Esophagus mucosa (tissue), 1 donor: ENCODE results near the gene KRT13. TPM values are rescaled to one million over a fixed set of nuclear protein-coding genes. Genes with fewer than 3 reads are reported as not detected.

Experiments used
- ATAC-seq: fragments of 200-7000 bp; cut with Tn5 transposase; one replicate; pipeline ENCODE4 v1.9.1; 2020
- total RNA-seq: library from RNA; stranded (reverse); gene quantifications from one replicate; pipeline ENCODE4 v1.2.4, GENCODE V29; 2023
- donor health status: DM: yes; HTN: yes; CAD: no.

Gene KRT13
- total RNA-seq, 1 donor from 2014 or later, result 44,686 TPM

GRCh38 chr17:41492351-41492750 is 13.1 kb downstream of the KRT13 start:
- no peak for ATAC-seq

GRCh38 chr17:41491476-41491875 is 13.9 kb downstream of the KRT13 start:
- ATAC-seq, result no peak

GRCh38 chr17:41490000-41490990 is 15.1 kb downstream of the KRT13 start:
- ATAC-seq, result no peak

GRCh38 chr17:41489531-41489930 is 15.9 kb downstream of the KRT13 start, which contains the start of gene KRT36:
KRT36 (minus strand) TSS chr17:41489910; CDS start chr17:41489864, 46 bp downstream.
- ATAC-seq, result no peak

GRCh38 chr17:41486809-41487530 is 18.4 kb downstream of the KRT13 start:
- ATAC-seq, result no peak

- no peak for ATAC-seq
These were observed 19.1 kb downstream of the KRT13 start for GRCh38 chr17:41486316-41486715.

GRCh38 chr17:41484920-41485904 is 20.2 kb downstream of the KRT13 start:
- no peak for ATAC-seq

- no peak for ATAC-seq
These were observed 21.2 kb downstream of the KRT13 start for GRCh38 chr17:41483991-41484826.

- ATAC-seq, result no peak
These were observed 21.9 kb downstream of the KRT13 start for GRCh38 chr17:41483531-41483930.

GRCh38 chr17:41481036-41481435 is 24.4 kb downstream of the KRT13 start, which contains the start of gene KRT35:
KRT35 (minus strand) TSS chr17:41481151; CDS start chr17:41481097, 54 bp downstream.
- ATAC-seq, result no peak

- no peak for ATAC-seq
These were observed 24.8 kb downstream of the KRT13 start for GRCh38 chr17:41480581-41480980.

- no peak for ATAC-seq
These were observed 25.3 kb downstream of the KRT13 start for GRCh38 chr17:41480136-41480535.

GRCh38 chr17:41478237-41478636 is 27.2 kb downstream of the KRT13 start:
- peak; percentile 25 for ATAC-seq

- ATAC-seq, result no peak
These were observed 28.3 kb downstream of the KRT13 start for GRCh38 chr17:41476866-41477815.

GRCh38 chr17:41475421-41475820 is 30.0 kb downstream of the KRT13 start:
- ATAC-seq, result no peak

- ATAC-seq, result no peak
These were observed 30.5 kb downstream of the KRT13 start for GRCh38 chr17:41474863-41475262.

- ATAC-seq, result no peak
These were observed 37.1 kb downstream of the KRT13 start for GRCh38 chr17:41468346-41468745.

GRCh38 chr17:41467561-41467960 is 37.9 kb downstream of the KRT13 start:
- no peak for ATAC-seq

- no peak for ATAC-seq
These were observed 38.4 kb downstream of the KRT13 start, which contains the start of gene KRT32 for GRCh38 chr17:41466988-41467387. KRT32 (minus strand) TSS chr17:41467386; CDS start chr17:41467325, 61 bp downstream.

- ATAC-seq, result peak; percentile 94
These were observed 40.7 kb downstream of the KRT13 start for GRCh38 chr17:41464682-41465081.
